D721Med (cell line): ENCODE data around the gene JPT1.

Experiments used
- DNase-seq: peaks from one replicate; pipeline ENCODE4 v3.0.0; 2011; ENCODE audit warnings: low spot score; ENCODE audit not compliant: insufficient read length
- FAIRE-seq: peaks from 2 replicates; lab custom pipeline; 2011; peaks lifted over from hg19 to GRCh38; lab: Jason Lieb, UNC
- CTCF ChIP-seq: IDR thresholded peaks from 2 replicates; pipeline ENCODE4 v1.5.1; 2012; ENCODE audit warnings: mild to moderate bottlenecking, control low read depth; ENCODE audit not compliant: insufficient read depth; ENCODE audit errors: missing control alignments

The JPT1 gene

DNA sequence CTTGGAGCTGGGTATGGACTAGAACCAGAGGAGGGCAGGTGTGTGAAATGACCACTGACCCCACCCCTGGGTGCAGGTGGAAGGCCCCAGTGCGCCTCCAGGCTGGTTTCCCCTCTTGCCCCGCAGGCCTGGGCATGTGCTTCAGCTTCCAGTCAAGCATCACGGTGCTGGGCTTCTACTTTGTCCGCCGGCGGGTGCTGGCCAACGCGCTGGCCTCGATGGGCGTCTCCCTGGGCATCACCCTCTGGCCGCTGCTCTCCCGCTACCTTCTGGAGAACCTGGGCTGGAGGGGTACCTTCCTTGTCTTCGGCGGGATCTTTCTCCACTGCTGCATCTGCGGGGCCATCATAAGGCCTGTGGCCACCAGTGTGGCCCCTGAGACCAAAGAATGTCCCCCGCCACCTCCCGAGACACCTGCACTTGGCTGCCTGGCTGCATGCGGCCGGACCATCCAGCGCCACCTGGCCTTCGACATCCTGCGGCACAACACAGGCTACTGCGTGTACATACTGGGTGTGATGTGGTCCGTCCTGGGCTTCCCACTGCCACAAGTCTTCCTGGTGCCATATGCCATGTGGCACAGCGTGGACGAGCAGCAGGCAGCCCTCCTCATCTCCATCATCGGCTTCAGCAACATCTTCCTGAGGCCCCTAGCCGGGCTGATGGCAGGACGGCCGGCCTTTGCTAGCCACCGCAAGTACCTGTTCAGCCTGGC, 54.3 kb downstream of the JPT1 start:
- no peak for TF ChIP-seq CTCF
- FAIRE-seq (no peak), DNase-seq (no peak)

DNA sequence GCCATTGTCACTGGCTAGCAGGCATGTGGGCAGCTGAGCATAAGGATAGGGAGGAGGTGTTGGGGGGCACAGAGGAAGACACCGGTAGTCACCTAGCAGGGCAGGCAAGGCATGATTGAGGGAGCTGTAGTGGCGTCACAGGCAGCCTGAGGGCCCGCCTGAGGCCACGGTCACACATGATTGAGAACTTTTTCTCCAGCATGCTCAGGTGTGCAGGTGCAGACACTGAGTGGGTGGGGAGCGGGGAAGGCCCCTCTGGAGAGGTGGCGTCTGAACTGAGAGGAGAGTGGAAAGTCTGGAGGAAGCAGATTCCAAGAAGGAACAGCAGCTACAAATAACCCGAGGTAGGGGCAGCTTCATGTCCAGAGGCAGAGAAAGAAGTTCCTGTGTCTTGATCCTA, 55.5 kb downstream of the JPT1 start:
- FAIRE-seq, result no peak
- DNase-seq, result no peak
- TF ChIP-seq CTCF, result no peak

DNA sequence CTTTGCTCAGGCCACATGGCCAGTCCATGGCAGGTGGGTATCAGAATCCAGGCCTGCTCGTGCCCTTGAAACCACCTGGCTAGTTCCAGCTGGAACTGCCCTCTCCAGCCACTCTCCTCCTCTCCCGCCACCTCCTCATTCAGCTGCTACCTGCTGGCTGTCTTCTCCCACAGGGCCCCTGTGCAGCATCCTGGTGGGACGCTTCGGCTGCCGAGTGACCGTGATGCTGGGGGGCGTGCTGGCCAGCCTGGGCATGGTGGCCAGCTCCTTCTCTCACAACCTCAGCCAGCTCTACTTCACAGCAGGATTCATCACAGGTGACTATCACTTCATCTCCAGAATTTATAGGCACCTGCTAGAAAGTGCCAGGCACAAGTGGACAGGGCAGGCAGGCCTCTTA, 56.4 kb downstream of the JPT1 start:
- FAIRE-seq, result no peak
- DNase-seq, result no peak
- TF ChIP-seq CTCF, result no peak

- no peak for FAIRE-seq
- no peak for TF ChIP-seq CTCF
- no peak for DNase-seq
These were observed 58.2 kb downstream of the JPT1 start for GRCh38 chr17:75096082-75096625.

- FAIRE-seq, result no peak
- TF ChIP-seq CTCF, result no peak
- DNase-seq, result no peak
These were observed 59.4 kb downstream of the JPT1 start for GRCh38 chr17:75094871-75095399.

GRCh38 chr17:75093548-75094158, 60.7 kb downstream of the JPT1 start:
- TF ChIP-seq CTCF, result no peak
- FAIRE-seq, result no peak
- no peak for DNase-seq

DNA sequence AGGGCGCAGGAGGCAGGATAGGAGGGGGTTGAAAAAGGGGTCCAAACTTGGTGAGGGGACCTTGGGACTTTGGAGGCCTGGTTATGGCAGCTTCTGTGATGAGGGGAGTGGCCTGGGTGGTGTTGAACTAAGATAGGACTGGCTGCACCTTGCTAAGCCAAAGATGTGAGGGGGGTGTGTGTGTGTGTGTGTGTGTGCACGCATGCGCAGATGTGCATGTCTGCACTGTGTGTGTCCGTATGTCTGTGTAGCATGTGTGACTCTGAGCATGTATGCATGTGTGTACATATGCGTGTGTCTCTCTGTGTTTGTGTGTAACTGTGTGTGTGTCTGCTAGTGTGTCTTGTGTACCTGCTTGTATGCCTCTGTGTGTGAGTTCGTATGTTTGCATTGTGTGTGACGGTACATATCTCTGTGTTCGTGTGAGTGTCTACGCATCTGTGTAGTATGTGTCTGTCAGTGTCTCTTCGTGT, 62.4 kb downstream of the JPT1 start:
- DNase-seq, result no peak
- no peak for FAIRE-seq
- no peak for TF ChIP-seq CTCF
